Mononuclear cell (primary cell): ENCODE measurements around the gene CENPVL3. TPM values are rescaled to one million over a fixed set of nuclear protein-coding genes. Genes with fewer than 3 reads are reported as not detected.

Experiments used
- total RNA-seq: library from RNA; depleted of rRNA; stranded (reverse); fragments of >200 nt; gene quantifications from one replicate; pipeline ENCODE4 v1.2.3, GENCODE V29; 2012

Gene CENPVL3
- total RNA-seq, 1 donor: not detected

Other genes starting within 250 kb of the CENPVL3 start
- 1.6 TPM for gene NUDT11, start 122.3 kb downstream of the CENPVL3 start, total RNA-seq
- not detected for gene CENPVL2, start 63.9 kb upstream of the CENPVL3 start, total RNA-seq
- gene CENPVL1, start 91.6 kb upstream of the CENPVL3 start, total RNA-seq: not detected
- gene GSPT2, start 124.5 kb upstream of the CENPVL3 start, total RNA-seq: 5.2 TPM